Skin of body (tissue), 3 donors: ENCODE data around the gene KCNN1. TPM values are rescaled to one million over a fixed set of nuclear protein-coding genes. Genes with fewer than 3 reads are reported as not detected.
"Not testable (repeated sequence)": the region's sequence is repeated elsewhere in the genome, so short reads cannot be mapped to it uniquely, and the experiment has no call there.

ENCODE experiments used
- DNase-seq: peaks from one replicate; lab custom pipeline; 2025; lab: John Stamatoyannopoulos, UW
- small RNA-seq: library from RNA; depleted of rRNA; stranded (forward); fragments of <200 nt; gene quantifications from one replicate; pipeline ENCODE3, GENCODE V24; 2014; ENCODE audit warnings: low replicate concordance
- total RNA-seq: library from RNA; depleted of rRNA; stranded (reverse); fragments of >200 nt; gene quantifications from one replicate; pipeline ENCODE4 v1.2.3, GENCODE V29; 2014

KCNN1 gene
- total RNA-seq, 1 donor from 2014 or later, result 2.2 TPM

DNA sequence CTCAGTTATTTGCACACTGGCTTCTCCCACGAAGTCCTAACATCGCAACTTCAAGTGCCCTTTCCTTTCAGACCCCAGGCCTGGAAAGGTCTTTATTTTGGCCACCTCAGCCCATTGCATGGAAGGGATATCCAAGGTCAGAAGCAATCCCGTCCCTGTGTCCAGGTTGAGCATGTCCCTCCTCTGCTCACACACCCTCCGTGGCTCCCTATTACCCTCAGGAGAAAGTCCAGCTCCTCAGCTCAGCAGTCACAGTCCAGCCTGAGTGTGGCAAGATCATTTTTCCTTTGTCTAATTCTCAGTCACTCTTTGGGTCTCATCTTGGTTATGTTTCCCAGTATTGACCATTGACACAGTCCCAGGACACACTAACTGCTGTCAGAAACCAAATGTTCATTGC is 60.2 kb downstream of the KCNN1 start:
- DNase-seq, result no peak

DNA sequence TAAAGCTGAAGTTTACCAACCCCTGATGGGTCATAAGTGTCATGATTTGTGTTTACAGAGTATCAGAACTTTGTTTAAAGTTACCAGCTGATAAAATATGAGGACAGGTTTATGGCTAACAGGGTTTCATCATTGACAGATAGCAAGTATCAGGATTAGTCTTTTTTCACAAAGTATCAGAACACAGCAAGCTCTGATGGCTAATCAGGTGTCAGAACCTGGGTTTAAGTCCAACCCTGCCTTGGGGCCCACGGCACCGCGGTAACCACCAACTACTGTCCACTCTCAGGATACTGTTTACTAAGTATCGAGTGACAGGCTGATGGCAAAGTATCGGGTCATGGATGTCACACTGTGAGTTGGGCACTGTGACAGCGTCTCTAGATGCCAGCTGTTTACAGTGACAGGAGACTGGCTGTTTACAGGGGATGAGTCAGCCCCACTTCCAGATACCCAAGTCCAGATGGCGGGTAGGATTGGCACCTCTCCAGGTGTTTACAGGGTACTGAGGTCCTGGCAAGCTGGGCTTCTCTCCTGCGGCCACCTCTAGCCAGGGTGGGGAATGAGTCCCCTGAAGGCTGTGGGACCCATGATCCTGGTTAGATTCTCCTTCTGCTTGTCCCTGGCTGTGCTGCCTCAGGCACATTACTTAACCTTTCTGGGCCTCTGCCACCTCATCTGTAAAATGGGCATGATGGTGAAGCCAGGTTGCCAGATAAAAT is 62.9 kb downstream of the KCNN1 start:
- DNase-seq, result peak; percentile 27

DNA sequence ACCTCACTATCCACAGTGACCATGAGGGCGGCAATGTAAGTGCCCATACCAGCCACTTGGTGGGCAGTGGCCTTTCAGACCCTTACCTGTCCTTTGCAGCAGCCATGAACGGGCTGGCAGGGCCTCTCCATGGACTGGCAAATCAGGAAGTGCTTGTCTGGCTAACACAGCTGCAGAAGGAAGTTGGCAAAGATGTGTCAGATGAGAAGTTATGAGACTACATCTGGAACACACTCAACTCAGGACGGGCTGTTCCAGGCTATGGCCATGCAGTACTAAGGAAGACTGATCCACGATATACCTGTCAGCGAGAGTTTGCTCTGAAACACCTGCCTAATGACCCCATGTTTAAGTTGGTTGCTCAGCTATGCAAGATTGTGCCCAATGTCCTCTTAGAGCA is 64.5 kb downstream of the KCNN1 start:
- DNase-seq, result not testable (repeated sequence)

DNA sequence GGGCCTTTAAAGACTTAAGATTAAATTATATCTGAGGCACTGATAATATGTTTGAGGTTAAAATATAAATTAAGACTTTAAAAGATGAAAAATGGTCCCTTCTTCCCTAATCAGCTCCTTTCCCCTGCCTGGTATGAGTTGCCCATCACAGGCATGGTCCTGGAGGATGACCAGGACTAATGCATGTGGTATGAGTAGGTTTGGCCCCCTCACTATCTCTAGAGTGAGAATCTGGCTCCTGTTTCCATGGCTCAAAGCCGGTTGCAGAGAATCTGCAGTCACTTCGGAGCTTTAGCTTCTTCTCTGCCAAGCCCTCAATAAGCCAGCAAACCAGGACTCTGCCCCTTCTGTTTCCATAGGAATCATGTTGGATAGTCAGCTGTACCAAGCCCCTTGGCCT is 65.2 kb downstream of the KCNN1 start:
- not testable (repeated sequence) for DNase-seq

DNA sequence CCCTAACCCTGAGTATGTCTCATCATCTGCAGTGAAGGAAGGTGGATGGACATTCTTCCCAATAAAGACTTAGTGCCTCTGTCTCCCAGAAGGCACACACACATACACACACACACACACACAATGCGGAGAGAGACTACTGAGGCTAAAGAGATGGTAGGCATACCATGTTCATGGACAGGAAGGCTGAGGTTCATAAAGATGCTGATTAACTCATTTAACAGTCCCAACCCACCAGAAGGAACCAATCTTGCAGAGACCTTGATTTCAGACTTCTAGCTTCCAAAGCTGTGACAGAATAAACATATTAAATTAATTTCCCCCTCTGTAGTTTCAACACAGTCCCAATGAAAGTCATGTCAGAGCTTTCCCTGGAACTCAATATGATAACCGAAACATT is 74.1 kb downstream of the KCNN1 start:
- peak; percentile 45 for DNase-seq

DNA sequence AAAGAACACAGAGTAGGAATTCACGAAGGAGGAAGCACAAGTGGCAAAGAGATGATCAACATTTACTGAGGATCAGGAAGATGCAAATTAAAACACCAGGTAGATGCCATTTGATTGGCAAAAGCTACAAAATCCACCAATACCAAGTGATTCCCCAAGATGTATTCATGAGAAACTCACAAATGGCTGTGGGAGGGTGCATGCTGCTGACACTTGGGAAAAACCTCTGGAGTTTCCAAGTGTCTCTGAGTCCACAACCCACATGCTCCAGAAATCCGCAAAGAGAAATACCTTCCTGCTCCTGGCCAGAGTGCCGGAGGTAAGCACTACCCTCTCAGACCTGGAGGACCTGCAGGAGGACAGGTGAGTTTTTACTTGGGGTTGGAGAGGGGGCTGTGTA is 76.8 kb downstream of the KCNN1 start:
- no peak for DNase-seq

DNA sequence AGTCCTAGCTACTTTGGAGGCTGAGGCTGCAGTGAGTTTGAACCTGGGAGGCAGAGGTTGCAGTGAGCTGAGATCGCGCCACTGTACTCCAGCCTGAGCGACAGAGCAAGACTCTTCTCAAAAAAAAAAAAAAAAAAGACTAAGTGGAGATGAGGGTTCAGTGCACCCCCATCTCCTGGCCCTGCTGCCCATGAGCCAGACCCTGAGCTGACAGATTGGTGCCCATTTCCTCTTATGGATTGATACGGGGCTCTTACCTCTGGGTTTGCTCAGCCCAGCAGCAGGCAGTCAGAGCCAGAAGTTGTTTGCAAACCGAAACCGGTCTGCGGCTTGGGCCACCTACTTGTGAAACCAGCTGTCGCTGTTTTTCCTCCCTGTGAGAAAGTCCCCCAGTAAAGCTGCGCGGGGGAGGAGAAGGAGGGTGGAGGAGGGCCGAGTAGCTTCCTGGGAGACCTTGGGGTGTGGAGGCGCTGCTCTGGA is 78.0 kb downstream of the KCNN1 start:
- no peak for DNase-seq

DNA sequence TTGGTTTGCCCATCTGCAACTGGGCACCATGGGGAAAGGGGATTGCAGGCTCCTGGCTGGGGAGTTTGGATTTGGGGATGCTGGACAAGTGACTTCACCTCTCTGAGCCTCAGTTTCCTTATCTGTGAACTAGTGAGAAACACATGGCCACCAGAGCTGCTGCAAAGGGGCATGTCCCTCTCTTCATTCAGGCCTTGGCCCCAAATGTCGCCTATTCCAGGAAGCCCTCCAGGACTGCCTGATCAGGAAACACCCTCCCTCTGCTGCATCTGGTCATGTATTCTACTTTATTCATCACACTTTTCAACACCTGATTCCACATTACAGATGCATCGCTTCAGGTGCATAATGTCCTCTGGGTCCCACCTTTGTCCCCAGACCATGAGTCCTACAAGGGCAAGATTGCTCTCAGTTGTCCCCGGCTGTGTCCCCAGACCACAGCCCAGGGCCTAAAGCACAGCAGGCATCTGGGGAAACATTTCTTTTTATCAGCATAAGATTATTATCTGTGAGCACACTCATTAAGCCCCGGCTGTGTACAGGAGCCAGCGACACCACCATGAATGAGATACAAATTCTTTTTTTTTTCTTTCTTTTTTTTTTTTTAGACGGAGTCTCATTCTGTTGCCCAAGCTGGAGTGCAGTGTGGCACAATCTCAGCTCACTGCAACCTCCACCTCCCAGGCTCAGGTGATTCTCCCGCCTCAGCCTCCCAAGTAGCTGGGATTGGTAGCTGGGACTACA is 78.6 kb downstream of the KCNN1 start:
- DNase-seq, result no peak

DNA sequence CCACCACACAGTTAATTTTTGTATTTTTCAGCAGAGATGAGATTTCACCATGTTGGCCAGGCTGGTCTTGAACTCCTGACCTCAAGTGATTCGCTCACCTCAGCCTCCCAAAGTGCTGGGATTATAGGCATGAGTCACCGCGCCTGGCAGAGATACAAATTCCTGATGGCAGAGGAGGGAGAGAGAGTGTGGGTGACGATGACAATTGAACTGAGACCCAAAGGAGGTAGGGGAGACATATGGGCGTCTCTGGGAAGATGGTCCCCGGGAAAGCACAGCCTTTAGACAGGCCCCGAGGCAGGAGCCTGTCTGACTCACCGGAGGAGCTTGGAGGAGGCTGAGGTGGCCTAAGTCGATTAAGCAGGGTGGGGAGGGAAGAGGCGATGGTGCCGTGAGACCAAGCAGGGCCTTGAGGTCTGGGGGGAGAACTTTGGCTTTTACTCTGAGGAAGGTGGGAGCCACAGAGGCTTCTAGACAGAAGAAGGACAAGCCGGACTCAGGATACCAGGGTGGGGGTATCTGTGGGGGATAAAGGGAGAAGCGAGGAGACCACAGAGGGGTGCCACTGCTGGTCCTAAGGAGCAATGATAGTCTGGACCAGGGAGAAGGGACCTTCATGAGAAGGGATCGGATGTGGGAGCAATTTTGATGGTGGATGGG is 79.3 kb downstream of the KCNN1 start:
- no peak for DNase-seq

DNA sequence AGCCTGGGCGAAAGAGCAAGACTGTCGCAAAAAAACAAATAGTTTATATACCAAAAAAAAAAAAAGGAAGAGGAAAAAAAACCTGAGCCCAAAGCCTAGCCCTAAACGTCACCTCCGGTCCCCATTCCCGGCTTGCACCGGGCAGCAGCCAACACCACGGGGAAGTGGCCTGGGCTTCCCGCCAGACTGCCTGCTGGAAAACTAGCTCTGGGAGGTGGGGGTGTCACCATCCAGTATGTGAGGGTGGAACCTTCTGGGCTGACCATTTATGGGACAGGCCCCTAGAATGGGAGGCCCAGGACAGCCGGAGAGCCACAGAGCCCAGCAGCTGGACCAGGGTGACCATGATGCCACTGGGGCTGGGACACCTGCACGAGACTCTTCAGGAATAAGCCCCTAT is 82.5 kb downstream of the KCNN1 start:
- no peak for DNase-seq

Small RNA genes within 50 kb of the gene (small RNA-seq; reads per million reads assigned to genes)
- not detected for gene RNA5SP468

Other genes starting within 250 kb of the KCNN1 start
- 17.6 TPM for gene MAP1S, start 247.6 kb upstream of the KCNN1 start, total RNA-seq
- gene FCHO1, start 215.6 kb upstream of the KCNN1 start, total RNA-seq, result 2.4 TPM
- gene B3GNT3, start 172.0 kb upstream of the KCNN1 start, total RNA-seq, result 0.79 TPM
- not detected for gene INSL3, start 145.6 kb upstream of the KCNN1 start, total RNA-seq
- 3.4 TPM for gene JAK3, start 119.1 kb upstream of the KCNN1 start, total RNA-seq
- gene RPL18A, start 107.2 kb upstream of the KCNN1 start, total RNA-seq, result 1,075 TPM
- not detected for gene SLC5A5, start 95.2 kb upstream of the KCNN1 start, total RNA-seq
- 22.3 TPM for gene CCDC124, start 34.1 kb upstream of the KCNN1 start, total RNA-seq
- 10.7 TPM for gene ARRDC2, start 41.1 kb downstream of the KCNN1 start, total RNA-seq
- gene IL12RB1, start 119.8 kb downstream of the KCNN1 start, total RNA-seq, result 0.10 TPM
- gene MAST3, start 130.7 kb downstream of the KCNN1 start, total RNA-seq, result 4.3 TPM
- gene PIK3R2, start 186.1 kb downstream of the KCNN1 start, total RNA-seq, result 7.7 TPM
- 9.0 TPM for gene IFI30, start 206.7 kb downstream of the KCNN1 start, total RNA-seq
- gene MPV17L2, start 226.1 kb downstream of the KCNN1 start, total RNA-seq, result 2.3 TPM
- 3.0 TPM for gene RAB3A, start 236.9 kb downstream of the KCNN1 start, total RNA-seq